Keratinocyte (primary cell): ENCODE measurements around the gene ABCA10. TPM values are rescaled to one million over a fixed set of nuclear protein-coding genes. Genes with fewer than 3 reads are reported as not detected.
"Not testable (repeated sequence)": the region's sequence is repeated elsewhere in the genome, so short reads cannot be mapped to it uniquely, and the experiment has no call there.

ENCODE experiments used
- DNase-seq: peaks from one replicate; pipeline ENCODE4 v3.0.0-alpha.2; 2011; ENCODE audit warnings: low read depth, missing footprints, low spot score
- FAIRE-seq: peaks from 2 replicates; lab custom pipeline; 2011; peaks lifted over from hg19 to GRCh38; lab: Jason Lieb, UNC
- H2AFZ ChIP-seq: 2 replicates; pipeline ENCODE4 v1.6.0; 2012; ENCODE audit warnings: low read length, control low read depth, inconsistent platforms; ENCODE audit not compliant: control insufficient read depth
- H3K27ac ChIP-seq: 2 replicates; pipeline ENCODE4 v1.5.1; 2011; ENCODE audit warnings: low read length; ENCODE audit not compliant: control insufficient read depth, insufficient read depth
- H3K27me3 ChIP-seq: 3 replicates; pipeline ENCODE4 v1.6.0; 2011; ENCODE audit warnings: low read length; ENCODE audit not compliant: control insufficient read depth, insufficient read depth; ENCODE audit errors: extremely low read depth
- H3K36me3 ChIP-seq, 2 experiments: 2 replicates in 1 of 2; 3 replicates in 1 of 2; pipeline ENCODE4 v1.5.1; 2011; ENCODE audit warnings: low read length in 2 of 2, mild to moderate bottlenecking in 1 of 2; ENCODE audit not compliant: control insufficient read depth in 2 of 2, insufficient read depth in 2 of 2; ENCODE audit errors: extremely low read depth in 1 of 2
- H3K4me1 ChIP-seq: 3 replicates; pipeline ENCODE4 v1.5.1; 2011; ENCODE audit warnings: low read length; ENCODE audit not compliant: control insufficient read depth, insufficient read depth; ENCODE audit errors: extremely low read depth
- H3K4me2 ChIP-seq: 3 replicates; pipeline ENCODE4 v1.6.0; 2011; ENCODE audit warnings: low read depth, low read length; ENCODE audit not compliant: control insufficient read depth, insufficient read depth; ENCODE audit errors: extremely low read depth
- H3K4me3 ChIP-seq, 3 experiments: fragments of 200-600 bp in 1 of 3; sonication (generic) in 1 of 3; 2 replicates in 2 of 3; 3 replicates in 1 of 3; pipeline ENCODE4 v1.5.1; 2011 to 2016; ENCODE audit warnings: low read length in 3 of 3, mild to moderate bottlenecking in 3 of 3, control low read depth in 2 of 3, inconsistent platforms in 1 of 3, low read depth in 1 of 3, mixed read lengths in 1 of 3, mixed run types in 1 of 3, moderate library complexity in 1 of 3; ENCODE audit not compliant: control insufficient read depth in 2 of 3, insufficient read depth in 2 of 3; ENCODE audit errors: extremely low read depth in 1 of 3
- H3K79me2 ChIP-seq: 2 replicates; pipeline ENCODE4 v1.6.0; 2012; ENCODE audit warnings: low read length; ENCODE audit not compliant: control insufficient read depth, insufficient read depth
- H3K9ac ChIP-seq: 3 replicates; pipeline ENCODE4 v1.6.0; 2011; ENCODE audit warnings: low read length; ENCODE audit not compliant: control insufficient read depth, insufficient read depth; ENCODE audit errors: extremely low read depth
- H3K9me1 ChIP-seq: 3 replicates; pipeline ENCODE4 v1.6.0; 2011; ENCODE audit warnings: low read length; ENCODE audit not compliant: control insufficient read depth, insufficient read depth; ENCODE audit errors: extremely low read depth
- H3K9me3 ChIP-seq: 2 replicates; pipeline ENCODE4 v1.5.1; 2012; ENCODE audit warnings: low read depth, low read length; ENCODE audit not compliant: control insufficient read depth
- H4K20me1 ChIP-seq: 3 replicates; pipeline ENCODE4 v1.6.0; 2011; ENCODE audit warnings: low read length; ENCODE audit not compliant: control insufficient read depth, insufficient read depth; ENCODE audit errors: extremely low read depth
- EZH2 ChIP-seq: IDR thresholded peaks from one replicate; pipeline ENCODE4 v1.6.1; 2012; ENCODE audit warnings: inconsistent platforms, mild to moderate bottlenecking, low read length, moderate library complexity
- dilution Hi-C: fragments of 300-500 bp; cut with MboI; formaldehyde crosslinking; loops from one replicate; pipeline ENCODE4 v1.7.0; 2020; ENCODE audit warnings: low sequenced_read_pairs; ENCODE audit not compliant: extremely low pct_ligation_motif_present
- polyA plus RNA-seq, 5 experiments: library from polyadenylated mRNA; depleted of rRNA in 3 of 5; stranded (reverse) in 3 of 5; stranded (forward) in 1 of 5; unstranded in 1 of 5; fragments of >200 nt; gene quantifications; 1 replicate in 1 of 5; 2 replicates in 3 of 5; 3 replicates in 1 of 5; pipeline versions ENCODE4 v1.2.1 to v1.2.3, GENCODE V29; 2011 to 2012; ENCODE audit warnings: missing spikeins in 2 of 5, low read depth in 1 of 5, low replicate concordance in 1 of 5
- TF ChIP-seq, protein P1 (sequence below), 3 experiments: IDR thresholded peaks in 1 of 3; conservative IDR thresholded peaks in 1 of 3; optimal IDR thresholded peaks in 1 of 3; 2 replicates in 2 of 3; 3 replicates in 1 of 3; pipeline versions ENCODE3 to v1.5.1; 2011; ENCODE audit warnings: low read length in 3 of 3, mild to moderate bottlenecking in 3 of 3, moderate library complexity in 2 of 3, control low read depth in 1 of 3, inconsistent platforms in 1 of 3; ENCODE audit not compliant: insufficient read depth in 2 of 3; ENCODE audit errors: extremely low read depth in 1 of 3

The ABCA10 gene
- polyA plus RNA-seq, 1 donor (not counting 4 experiments of a cell fraction or from before 2014, with no cell fraction given): 0.46 TPM

DNA sequence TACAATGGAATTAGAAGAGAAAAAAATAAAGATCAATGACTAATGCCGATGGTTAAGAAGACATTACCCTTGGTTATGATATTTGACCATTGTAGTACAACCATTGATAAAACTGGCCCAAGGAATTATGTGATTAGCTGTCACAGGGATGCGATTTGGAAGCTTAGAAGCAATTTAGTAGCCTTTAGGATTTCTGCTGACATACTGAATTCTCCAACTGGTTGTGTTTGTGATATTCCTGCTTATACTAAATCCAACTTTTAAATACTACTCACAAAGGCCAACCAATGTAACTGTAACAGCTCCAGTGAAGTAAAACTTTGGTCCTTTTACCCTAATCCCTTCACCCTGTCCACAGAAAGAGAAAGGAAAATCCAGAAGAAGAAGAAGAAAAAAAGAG lies 55.5 kb downstream of the ABCA10 start:
- no peaks in the 10 kb centered on the region for H3K9me3 ChIP-seq
- dilution Hi-C loops: no loop called here
- FAIRE-seq (no peak), DNase-seq (no peak)
- no peak overlapping the region for H3K9ac ChIP-seq
- no peak overlapping the region for H2AFZ ChIP-seq
- no peaks in the 10 kb centered on the region for H4K20me1 ChIP-seq
- peaks cover 12% of the 10 kb centered on the region for H3K4me1 ChIP-seq
- no peaks in the 10 kb centered on the region for H3K36me3 ChIP-seq
- H3K9me1 ChIP-seq: no peaks in the 10 kb centered on the region
- H3K27ac ChIP-seq: no peak overlapping the region
- TF ChIP-seq EZH2: no peak
- TF ChIP-seq, protein P1, sequence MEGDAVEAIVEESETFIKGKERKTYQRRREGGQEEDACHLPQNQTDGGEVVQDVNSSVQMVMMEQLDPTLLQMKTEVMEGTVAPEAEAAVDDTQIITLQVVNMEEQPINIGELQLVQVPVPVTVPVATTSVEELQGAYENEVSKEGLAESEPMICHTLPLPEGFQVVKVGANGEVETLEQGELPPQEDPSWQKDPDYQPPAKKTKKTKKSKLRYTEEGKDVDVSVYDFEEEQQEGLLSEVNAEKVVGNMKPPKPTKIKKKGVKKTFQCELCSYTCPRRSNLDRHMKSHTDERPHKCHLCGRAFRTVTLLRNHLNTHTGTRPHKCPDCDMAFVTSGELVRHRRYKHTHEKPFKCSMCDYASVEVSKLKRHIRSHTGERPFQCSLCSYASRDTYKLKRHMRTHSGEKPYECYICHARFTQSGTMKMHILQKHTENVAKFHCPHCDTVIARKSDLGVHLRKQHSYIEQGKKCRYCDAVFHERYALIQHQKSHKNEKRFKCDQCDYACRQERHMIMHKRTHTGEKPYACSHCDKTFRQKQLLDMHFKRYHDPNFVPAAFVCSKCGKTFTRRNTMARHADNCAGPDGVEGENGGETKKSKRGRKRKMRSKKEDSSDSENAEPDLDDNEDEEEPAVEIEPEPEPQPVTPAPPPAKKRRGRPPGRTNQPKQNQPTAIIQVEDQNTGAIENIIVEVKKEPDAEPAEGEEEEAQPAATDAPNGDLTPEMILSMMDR (optimal IDR thresholded peaks at IDR 0.05 in 1 of 3, IDR thresholded peaks at IDR 0.05 in 1 of 3, conservative IDR thresholded peaks at IDR 0.05 in 1 of 3; ENCODE audit: extremely low read depth in 1 of 3, insufficient read depth in 2 of 3, low read length in 3 of 3): no peak
- no peaks in the 10 kb centered on the region for H3K27me3 ChIP-seq
- H3K4me3 ChIP-seq: no peak overlapping the region
- no peaks in the 10 kb centered on the region for H3K79me2 ChIP-seq
- H3K4me2 ChIP-seq: no peak overlapping the region

DNA sequence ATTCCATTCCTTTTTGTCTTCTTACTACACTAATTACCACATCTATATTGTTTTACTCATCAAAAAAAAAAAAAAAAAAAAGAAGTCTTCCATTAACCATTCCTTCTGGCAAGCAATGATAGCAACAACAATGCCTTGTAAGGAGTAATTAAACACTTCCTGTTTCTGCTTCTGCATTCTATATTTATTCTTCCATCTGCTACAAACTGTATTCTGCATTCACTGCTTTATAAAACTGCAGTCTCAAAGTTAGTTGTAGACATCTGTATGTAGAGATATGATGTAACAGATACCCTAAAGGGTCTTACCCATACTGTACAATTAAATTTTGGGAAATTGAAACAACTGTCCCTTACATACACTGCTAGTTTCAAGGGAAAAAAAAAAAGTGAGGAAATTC lies 58.2 kb downstream of the ABCA10 start:
- Histone ChIP-seq H3K27ac (no peak overlapping the region), H4K20me1 (no peaks in the 10 kb centered on the region), H3K4me1 (peaks cover 2% of the 10 kb centered on the region), H3K9me3 (no peaks in the 10 kb centered on the region), H3K36me3 (no peaks in the 10 kb centered on the region), H3K4me3 (no peak overlapping the region), H3K27me3 (no peaks in the 10 kb centered on the region), H3K9me1 (no peaks in the 10 kb centered on the region), H3K4me2 (no peak overlapping the region), H2AFZ (no peak overlapping the region), H3K79me2 (no peaks in the 10 kb centered on the region), H3K9ac (no peak overlapping the region)
- dilution Hi-C loops: no loop called here
- FAIRE-seq: no peak
- TF ChIP-seq EZH2: no peak
- DNase-seq: no peak

DNA sequence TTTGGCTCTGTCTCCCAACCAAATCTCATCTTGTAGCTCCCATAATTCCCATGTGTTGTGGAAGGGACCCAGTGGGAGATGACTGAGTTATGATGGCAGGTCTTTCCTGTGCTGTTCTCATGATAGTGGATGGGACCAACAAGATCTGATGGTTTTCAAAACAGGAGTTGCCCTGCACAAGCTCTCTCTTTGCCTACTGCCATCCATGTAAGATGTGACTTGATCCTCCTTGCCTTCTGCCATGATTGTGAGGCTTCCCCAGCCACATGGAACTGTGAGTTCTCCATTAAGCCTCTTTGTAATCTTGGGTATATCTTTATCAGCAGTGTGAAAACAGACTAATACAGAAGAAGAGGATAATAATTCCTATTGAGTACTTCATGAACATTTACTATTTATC lies 60.0 kb downstream of the ABCA10 start:
- H4K20me1 ChIP-seq, H3K9me1 ChIP-seq, H3K4me2 ChIP-seq, H3K4me1 ChIP-seq, H3K79me2 ChIP-seq, H3K27me3 ChIP-seq, FAIRE-seq, H3K9me3 ChIP-seq, DNase-seq, dilution Hi-C loops, H3K4me3 ChIP-seq, H3K36me3 ChIP-seq, H3K9ac ChIP-seq, H2AFZ ChIP-seq, H3K27ac ChIP-seq: not testable (repeated sequence)
